ENCODE results near the gene SLCO2A1. TPM values are rescaled to one million over a fixed set of nuclear protein-coding genes. Genes with fewer than 3 reads are reported as not detected.

The SLCO2A1 gene
- total RNA-seq, 1 donor from 2014 or later, result 2.2 TPM

GRCh38 chr3:134061401-134061800, 31.7 kb upstream of the SLCO2A1 start:
- DNase-seq (ENCODE audit: extremely low read depth, low read depth, low spot score), result no peak

DNA sequence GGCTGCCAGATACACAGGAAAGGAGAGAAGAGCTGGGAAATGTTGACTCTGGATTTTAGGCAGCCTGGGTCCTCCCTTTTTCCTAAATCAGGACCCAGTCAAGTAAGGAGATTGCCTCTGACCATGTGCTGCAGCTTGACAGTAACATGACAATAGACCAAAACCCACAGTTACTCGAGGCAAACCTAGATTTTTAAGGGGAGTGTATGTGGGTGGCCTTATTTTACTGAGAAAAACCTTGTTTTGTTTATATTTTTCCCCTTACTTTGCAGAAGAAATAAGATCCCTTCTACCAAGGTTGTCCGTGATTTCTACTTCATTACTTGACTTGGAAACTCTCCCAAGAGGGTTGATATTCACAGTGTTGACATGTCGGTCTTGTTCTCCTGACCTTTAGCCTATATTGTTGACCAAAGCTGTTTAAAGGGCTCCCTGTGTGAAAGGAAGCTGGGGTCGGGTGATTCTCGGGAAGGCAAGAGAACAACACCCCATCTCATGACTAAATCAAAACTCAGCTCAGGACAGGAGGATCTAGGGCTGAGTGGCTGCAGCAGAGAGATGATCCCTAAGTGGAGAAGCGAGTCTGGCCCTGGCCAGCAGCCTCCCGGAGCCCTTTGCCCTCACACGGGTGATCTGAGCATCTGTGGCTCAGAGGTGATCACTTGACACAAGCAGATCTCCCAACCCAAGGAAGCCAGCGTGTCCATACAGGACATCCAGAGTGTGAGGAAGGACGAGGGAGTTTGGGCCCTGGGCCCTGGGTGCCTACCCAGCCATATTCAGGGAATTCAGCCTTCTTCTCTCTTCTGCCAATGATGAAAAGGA, 31.0 kb upstream of the SLCO2A1 start:
- DNase-seq (ENCODE audit: extremely low read depth, low read depth, low spot score), result no peak

DNA sequence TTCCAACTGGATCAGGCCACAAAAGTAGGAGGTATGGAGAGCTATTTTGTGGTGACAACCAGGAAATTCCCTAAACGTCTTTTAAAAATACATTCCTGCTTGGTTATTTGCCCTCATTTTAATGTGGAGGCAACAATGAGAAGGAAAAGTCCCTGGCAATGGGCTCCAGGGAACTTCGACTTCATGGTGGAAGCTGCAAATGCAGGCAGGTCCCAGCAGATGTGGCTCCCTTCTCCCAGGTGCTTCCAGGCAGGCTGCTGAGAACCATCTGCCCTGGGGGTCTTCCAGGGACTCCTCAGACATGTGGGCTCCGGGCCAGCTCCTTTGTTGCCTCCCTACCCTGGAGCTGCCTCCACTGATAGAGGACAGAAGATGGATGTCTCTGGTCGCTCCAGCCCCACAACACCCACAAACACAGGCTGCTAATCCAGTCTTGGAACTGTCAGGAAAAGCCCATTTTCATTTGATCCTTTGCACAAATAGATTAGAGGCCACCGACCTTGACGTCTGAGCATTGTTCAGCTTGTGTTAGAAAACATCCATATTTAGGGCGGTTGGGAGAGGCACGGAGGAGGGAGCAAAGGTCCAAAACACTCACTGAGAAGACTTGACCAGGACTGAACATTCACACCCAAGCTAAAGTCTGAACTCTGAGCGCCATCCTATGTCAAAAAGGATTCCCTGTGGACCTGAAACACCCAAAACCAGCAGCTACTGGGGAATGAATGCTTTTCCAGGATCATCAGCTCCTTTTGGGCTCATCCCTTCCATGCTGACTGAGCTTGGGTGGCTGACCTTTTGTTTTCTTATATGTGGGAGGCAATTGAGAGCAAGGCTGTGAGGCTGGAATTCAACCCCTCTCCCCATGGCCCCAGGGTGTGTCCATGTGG, 30.2 kb upstream of the SLCO2A1 start:
- DNase-seq (ENCODE audit: extremely low read depth, low read depth, low spot score), result no peak

- no peak for DNase-seq (ENCODE audit: extremely low read depth, low read depth, low spot score)
Observed at GRCh38 chr3:134059035-134059601, 29.4 kb upstream of the SLCO2A1 start.

GRCh38 chr3:134057654-134058110, 28.0 kb upstream of the SLCO2A1 start:
- no peak for DNase-seq (ENCODE audit: extremely low read depth, low read depth, low spot score)

DNA sequence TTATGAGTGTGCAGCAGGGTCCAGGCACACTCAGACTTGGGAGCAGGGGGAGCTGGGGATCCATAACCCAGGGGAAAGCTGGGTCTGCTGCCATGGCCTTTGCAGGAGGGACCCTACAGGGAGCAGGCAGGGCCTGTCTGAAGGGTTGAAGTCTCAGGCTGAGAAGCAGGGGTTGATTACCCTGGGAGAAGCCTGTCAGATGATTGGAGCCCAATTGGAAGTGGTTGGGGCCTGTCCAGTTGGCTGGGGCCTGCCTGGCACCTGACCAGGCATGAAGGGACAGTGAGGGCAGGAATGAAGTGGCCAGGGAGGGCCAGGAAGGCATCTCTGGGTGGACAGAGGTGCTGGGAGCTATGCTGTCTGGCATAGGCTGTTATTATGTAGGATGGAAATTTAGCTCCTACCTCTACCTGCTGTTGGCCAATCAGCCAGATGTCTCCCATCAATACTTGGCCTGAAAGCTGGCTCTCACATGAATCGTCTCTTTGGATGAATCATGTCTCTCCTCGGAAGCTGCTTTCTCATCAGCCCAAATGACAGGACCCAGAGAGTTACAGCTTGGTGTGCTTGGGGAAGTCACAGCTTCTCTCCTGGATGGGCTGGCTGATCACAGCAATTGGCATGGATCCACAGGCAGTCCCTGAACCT, 27.4 kb upstream of the SLCO2A1 start:
- no peak for DNase-seq (ENCODE audit: extremely low read depth, low read depth, low spot score)

GRCh38 chr3:134056464-134056891, 26.8 kb upstream of the SLCO2A1 start:
- DNase-seq (ENCODE audit: extremely low read depth, low read depth, low spot score), result no peak

DNA sequence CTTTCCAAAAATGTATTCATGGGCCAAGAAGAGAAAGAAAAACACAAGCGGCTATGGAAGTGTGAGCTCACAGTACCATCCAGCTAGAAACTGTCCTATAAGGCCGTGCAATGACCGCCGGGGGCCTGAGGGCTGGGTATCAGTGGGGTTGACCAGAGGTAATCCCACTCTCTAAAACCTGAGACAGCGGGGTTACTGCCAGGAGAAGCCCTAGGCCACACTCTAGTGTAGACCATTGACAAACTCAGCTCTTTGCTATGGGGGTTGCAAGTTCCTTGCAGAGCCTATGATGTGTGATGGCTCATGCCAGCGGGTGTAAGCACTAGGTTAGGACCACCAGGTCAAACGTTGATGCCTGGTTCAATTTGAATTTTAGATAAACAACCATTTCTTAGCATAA, 25.9 kb upstream of the SLCO2A1 start:
- DNase-seq (ENCODE audit: extremely low read depth, low read depth, low spot score), result no peak

- DNase-seq (ENCODE audit: extremely low read depth, low read depth, low spot score), result no peak
Observed at GRCh38 chr3:134054881-134055280, 25.2 kb upstream of the SLCO2A1 start.

GRCh38 chr3:134054231-134054630, 24.5 kb upstream of the SLCO2A1 start:
- no peak for DNase-seq (ENCODE audit: extremely low read depth, low read depth, low spot score)

- no peak for DNase-seq (ENCODE audit: extremely low read depth, low read depth, low spot score)
Observed at GRCh38 chr3:134052370-134052769, 22.6 kb upstream of the SLCO2A1 start.

DNA sequence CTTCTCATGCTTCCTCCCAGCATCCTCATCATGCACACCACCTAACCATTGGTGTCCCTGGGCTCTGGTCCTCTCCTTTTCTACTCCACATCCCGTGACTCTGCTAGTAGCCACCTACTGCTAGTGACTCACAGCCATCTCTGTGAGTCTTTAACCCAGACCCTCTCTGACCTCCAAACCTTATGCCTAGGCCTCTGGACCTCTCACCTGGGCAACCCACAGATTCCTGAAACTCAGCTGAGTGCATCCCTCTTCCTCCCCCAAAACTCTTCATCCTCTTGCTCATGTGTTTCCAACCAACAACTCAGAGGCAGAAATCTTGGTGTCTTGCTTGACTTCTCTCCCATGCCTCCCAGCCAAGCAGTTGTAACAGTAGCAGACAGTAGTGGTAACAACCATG, 20.0 kb upstream of the SLCO2A1 start:
- no peak for DNase-seq (ENCODE audit: extremely low read depth, low read depth, low spot score)

- no peak for DNase-seq (ENCODE audit: extremely low read depth, low read depth, low spot score)
Observed at GRCh38 chr3:134048278-134048996, 18.7 kb upstream of the SLCO2A1 start.

- no peak for DNase-seq (ENCODE audit: extremely low read depth, low read depth, low spot score)
Observed at GRCh38 chr3:134044459-134044858, 14.7 kb upstream of the SLCO2A1 start.

DNA sequence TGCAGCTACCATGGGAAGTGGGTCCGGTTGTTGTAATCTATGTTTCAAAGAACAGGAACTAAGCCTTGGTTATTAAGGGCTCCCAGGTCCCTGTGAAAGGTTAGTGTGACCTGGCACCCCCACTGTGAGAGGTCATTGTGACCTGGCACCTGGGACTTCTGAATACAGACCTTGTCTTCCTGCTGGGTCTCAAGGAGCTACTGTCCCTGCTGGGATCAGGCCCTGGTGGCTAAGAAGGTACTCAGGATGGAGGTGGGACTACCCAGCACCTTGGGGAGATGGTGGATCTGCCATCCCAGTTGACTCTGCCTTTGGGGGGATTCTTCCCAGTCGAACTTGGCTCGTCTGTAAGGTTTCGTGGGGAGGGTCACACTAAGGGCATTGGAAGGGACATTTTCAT, 10.3 kb upstream of the SLCO2A1 start:
- no peak for DNase-seq (ENCODE audit: extremely low read depth, low read depth, low spot score)

DNA sequence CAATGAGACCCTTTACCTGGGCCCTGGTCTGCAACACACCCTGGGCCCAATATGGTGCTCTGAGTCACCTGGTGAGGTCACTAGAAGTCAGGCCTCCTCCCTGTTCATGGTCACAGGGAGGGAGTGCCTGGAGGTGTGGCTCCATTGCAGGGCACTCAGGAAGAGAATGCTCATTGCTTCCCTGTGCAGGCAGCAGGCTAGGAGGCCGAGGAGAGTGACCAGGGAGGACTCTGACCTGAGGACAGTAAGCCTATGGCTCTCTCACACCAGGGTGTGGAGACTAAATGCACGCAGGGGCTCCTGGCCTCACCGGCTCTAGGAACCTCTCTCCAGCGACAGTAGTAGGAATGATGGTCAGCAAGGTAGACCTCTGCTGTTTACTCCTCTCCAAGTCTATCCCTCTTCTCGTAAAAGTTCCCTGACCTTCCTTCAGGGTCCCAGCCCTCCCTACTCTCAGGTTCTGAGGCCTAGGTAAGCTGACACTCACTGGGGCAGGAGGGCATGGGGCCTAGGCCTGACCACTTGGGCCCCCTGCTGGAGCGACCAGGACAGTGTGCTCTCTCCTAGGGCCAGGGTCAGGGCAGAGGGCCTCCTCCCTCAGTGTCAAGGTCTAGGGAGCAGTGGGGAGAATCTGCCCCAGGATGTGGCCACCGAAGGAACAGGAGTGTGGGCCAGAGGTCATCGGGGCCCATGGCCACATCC, 9.6 kb upstream of the SLCO2A1 start:
- no peak for DNase-seq (ENCODE audit: extremely low read depth, low read depth, low spot score)

GRCh38 chr3:134038716-134039115, 9.0 kb upstream of the SLCO2A1 start:
- no peak for DNase-seq (ENCODE audit: extremely low read depth, low read depth, low spot score)

DNA sequence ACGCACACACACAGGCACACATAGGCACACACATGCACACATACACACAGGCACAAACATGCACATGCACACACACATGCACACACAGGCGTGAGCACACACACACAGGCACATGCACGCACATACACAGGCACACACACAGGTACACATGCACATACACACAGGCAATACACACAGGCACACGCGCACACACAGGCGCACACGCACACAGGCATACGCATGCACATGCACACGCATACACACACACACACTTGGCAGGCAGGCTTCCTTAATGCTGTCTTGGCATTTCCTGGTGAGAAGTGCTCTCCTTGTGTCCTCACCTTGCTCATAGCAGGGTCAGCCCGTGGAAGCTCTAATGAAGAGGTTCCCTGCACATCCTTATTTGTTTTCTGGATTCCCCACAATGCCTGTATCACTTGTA, 8.4 kb upstream of the SLCO2A1 start:
- DNase-seq (ENCODE audit: extremely low read depth, low read depth, low spot score), result no peak

GRCh38 chr3:134037168-134037567, 7.4 kb upstream of the SLCO2A1 start:
- DNase-seq (ENCODE audit: extremely low read depth, low read depth, low spot score), result no peak

DNA sequence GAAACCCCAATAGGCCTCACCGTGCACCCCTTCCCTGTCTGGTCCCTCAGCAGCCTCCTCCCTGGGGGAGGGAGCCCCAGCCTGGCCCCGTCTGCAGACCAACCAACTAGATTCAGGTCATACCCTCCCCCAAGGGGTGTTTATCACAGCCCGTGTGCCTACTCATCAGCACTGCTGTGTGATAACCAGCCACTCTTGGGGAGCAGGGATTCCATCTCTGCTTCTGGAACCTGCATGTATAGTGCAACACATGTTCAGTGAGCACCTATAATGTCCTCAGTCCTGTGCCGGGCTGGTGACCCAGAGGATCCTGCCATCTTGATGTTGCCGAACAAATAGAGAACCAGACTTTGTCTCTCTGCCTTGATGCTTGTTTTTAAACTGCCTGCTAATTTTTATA, 6.6 kb upstream of the SLCO2A1 start:
- DNase-seq (ENCODE audit: extremely low read depth, low read depth, low spot score), result no peak
